GM21528 (cell line): Measurements from ENCODE around the gene ABCC2.
"Not testable (repeated sequence)": the region's sequence is repeated elsewhere in the genome, so short reads cannot be mapped to it uniquely, and the experiment has no call there.

Source experiments
- ATAC-seq: cut with Tn5 transposase; IDR thresholded peaks from one replicate; pipeline ENCODE4 v1.9.1; 2021; ENCODE audit warnings: mild to moderate bottlenecking, moderate library complexity; ENCODE audit not compliant: unreplicated experiment, low FRiP score

ABCC2 gene

GRCh38 chr10:99881371-99881770, 98.9 kb downstream of the ABCC2 start:
- ATAC-seq, result no peak

- no peak for ATAC-seq
Observed at GRCh38 chr10:99883523-99883922, 101.1 kb downstream of the ABCC2 start.

GRCh38 chr10:99888622-99889021, 106.2 kb downstream of the ABCC2 start:
- no peak for ATAC-seq

- ATAC-seq, result no peak
Observed at GRCh38 chr10:99894613-99895012, 112.2 kb downstream of the ABCC2 start.

- ATAC-seq, result not testable (repeated sequence)
Observed at GRCh38 chr10:99895066-99895465, 112.6 kb downstream of the ABCC2 start.

- no peak for ATAC-seq
Observed at GRCh38 chr10:99895867-99896266, 113.4 kb downstream of the ABCC2 start.
